Measurements from ENCODE around the gene POU3F1.
"Not testable (repeated sequence)": the region's sequence is repeated elsewhere in the genome, so short reads cannot be mapped to it uniquely, and the experiment has no call there.

The POU3F1 gene

GRCh38 chr1:38046884-38047602 is 450 bp upstream of the POU3F1 start:
- peak; percentile 59 for DNase-seq

- no peak for DNase-seq
These were observed 926 bp downstream of the POU3F1 start for GRCh38 chr1:38045401-38046332.

- DNase-seq: no peak
These were observed 2.1 kb downstream of the POU3F1 start for GRCh38 chr1:38044221-38045215.

GRCh38 chr1:38043036-38043747 is 3.4 kb downstream of the POU3F1 start:
- DNase-seq: no peak

GRCh38 chr1:38041936-38042834 is 4.4 kb downstream of the POU3F1 start:
- DNase-seq: no peak

DNA sequence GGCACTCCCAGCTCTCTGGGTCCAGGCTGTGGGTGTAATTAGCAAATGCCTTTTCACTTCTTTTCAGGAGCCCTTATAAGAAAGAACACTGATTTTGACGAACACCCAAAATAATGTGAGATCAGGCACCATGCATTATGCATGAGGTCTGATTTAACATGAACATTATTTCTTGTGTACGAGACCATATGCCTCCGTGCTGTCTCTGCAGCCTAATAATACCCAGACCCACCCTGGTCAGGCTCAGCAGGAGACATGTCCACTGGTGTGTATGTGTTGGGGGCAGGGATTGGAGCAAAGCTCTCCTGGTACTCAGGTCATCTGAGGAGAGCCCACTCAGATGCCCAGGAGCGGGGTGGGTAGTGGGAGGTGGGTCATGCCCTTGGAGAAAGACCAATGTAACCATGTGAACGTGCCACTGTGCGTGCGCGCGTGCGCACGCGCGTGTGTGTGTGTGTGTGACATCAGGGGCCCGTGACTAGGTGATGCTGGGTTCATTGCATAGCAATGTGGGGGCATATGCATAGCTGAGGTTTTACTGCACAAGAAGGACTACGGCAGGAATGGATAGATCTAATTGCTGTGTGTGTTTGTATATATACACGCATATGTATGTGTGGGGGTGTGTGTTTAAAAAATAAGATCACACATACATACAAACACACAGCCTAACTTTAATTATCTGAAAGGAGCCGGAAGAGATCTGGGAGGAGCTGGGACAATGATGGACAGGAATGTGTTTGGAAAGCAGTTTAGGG is 7.1 kb downstream of the POU3F1 start:
- no peak for DNase-seq

DNA sequence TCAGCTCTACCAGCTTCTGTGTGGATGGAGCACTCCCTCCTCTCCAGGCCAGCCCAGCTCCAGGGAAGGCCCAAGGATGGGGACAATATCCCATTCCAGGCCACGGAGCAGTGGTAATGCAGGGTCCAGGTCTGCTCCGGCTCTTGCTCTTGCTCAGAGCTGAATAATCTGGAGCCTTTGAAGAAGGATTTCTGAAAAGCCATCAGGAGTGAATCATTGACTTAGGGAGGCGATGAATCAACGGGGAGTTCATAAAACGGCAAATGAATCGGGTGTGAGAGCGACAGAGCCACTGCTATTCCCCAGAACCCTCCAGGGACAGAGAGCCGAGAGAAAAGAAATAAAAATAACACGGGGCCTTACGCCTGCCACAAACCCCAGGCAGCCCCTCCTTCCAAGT is 7.7 kb downstream of the POU3F1 start:
- no peak for DNase-seq

- DNase-seq: no peak
These were observed 9.2 kb downstream of the POU3F1 start for GRCh38 chr1:38037221-38037939.

DNA sequence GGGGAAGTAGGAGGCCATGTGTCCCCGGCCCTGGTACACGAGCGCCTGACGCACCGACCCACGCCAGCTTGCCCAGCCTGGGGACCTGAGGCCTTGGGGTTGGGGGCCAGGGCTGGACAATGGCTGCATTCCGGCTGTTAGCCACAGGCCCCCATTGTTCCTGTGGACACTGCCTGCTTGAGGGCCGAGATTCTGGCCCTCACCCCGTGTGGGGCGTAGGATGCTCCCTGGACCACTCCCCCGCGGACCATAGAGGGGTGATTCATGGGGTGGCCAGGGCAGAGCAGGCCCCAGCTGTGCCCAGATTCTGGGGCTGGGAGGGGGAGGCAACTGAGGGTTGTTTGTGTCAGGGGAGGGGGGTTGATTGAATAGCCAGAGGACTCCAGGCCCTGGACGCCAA is 11.7 kb downstream of the POU3F1 start:
- no peak for DNase-seq

DNA sequence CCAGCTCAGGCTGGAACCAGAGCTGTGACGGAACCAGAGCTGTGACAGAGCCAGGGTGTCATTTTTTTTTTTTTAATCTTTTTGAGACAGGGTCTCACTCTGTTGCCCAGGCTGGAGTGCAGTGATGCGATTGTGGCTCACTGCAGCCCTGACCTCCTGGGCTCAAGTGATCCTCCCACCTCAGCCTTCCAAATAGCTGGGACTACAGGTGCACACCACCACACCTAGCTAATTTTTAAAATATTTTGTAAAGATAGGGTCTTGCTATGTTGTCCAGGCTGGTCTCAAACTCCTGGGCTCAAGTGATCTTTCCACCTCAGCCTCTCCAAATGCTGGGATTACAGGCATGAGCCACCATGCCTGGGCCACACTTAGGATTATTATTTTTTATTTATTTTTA is 13.6 kb downstream of the POU3F1 start:
- not testable (repeated sequence) for DNase-seq

- no peak for DNase-seq
These were observed 15.1 kb downstream of the POU3F1 start for GRCh38 chr1:38031513-38031866.

GRCh38 chr1:38030596-38031512 is 15.7 kb downstream of the POU3F1 start:
- DNase-seq: no peak

GRCh38 chr1:38029685-38030511 is 16.7 kb downstream of the POU3F1 start:
- DNase-seq: peak; percentile 85

DNA sequence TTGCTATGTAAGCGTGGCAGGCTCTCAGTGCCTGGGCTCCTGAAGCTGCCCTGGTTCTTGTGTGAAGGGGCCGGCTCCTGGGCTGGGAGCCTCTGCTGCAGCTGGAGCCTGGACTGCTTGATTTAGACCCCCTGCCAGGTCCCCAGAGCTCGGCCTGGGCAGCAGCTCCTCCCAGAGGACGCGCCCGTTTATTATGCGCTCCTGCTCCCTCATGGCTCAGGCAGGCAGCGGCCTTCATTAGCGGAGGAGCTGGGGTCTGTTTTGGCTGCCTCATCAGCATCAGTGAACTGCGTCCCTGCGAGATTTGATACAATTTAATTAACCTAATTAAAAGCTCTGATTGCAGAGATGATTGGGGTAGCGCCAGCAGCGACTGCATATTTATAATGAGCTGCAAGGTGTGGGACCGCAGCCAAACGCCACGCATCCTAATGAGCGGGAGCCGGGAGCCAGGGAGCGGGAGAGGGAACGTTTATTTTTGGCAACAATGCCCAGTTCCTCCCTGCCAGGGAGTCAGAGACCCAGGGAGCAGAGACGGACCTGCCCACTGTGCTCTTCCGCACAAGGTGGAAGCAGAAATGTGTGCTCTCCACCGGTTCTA is 17.4 kb downstream of the POU3F1 start:
- no peak for DNase-seq

GRCh38 chr1:38028671-38029070 is 17.9 kb downstream of the POU3F1 start:
- DNase-seq: no peak

GRCh38 chr1:38028105-38028591 is 18.4 kb downstream of the POU3F1 start:
- peak; percentile 89 for DNase-seq
